Hepatocyte (in vitro differentiated cells): ENCODE measurements around the gene PPIG.

Experiments
- CTCF ChIP-seq: fragments of 200-600 bp; sonication (generic); IDR thresholded peaks from 2 replicates; pipeline ENCODE4 v1.5.1; 2016; ENCODE audit warnings: antibody characterized with exemption, mild to moderate bottlenecking; ENCODE audit not compliant: poor library complexity
- EZH2 ChIP-seq: fragments of 200-600 bp; sonication (generic); IDR thresholded peaks from 2 replicates; pipeline ENCODE4 v1.6.1; 2016; ENCODE audit warnings: antibody characterized with exemption, mild to moderate bottlenecking, borderline replicate concordance
- EZH2phosphoT487 ChIP-seq: fragments of 200-600 bp; sonication (generic); IDR thresholded peaks from one replicate; pipeline ENCODE4 v1.6.1; 2018; ENCODE audit warnings: antibody characterized with exemption, mild to moderate bottlenecking, low read depth, moderate library complexity; ENCODE audit not compliant: unreplicated experiment, severe bottlenecking

GRCh38 chr2:169656164-169656563 is 72.0 kb downstream of the PPIG start:
- TF ChIP-seq EZH2 = no peak
- no peak for TF ChIP-seq CTCF
- no peak for TF ChIP-seq EZH2phosphoT487
